GM19035 (cell line): ENCODE data around the gene RPTOR.
"Not testable (repeated sequence)": the region's sequence is repeated elsewhere in the genome, so short reads cannot be mapped to it uniquely, and the experiment has no call there.

Experiments
- ATAC-seq: cut with Tn5 transposase; IDR thresholded peaks from one replicate; pipeline ENCODE4 v1.9.1; 2021; ENCODE audit not compliant: unreplicated experiment

Gene RPTOR

DNA sequence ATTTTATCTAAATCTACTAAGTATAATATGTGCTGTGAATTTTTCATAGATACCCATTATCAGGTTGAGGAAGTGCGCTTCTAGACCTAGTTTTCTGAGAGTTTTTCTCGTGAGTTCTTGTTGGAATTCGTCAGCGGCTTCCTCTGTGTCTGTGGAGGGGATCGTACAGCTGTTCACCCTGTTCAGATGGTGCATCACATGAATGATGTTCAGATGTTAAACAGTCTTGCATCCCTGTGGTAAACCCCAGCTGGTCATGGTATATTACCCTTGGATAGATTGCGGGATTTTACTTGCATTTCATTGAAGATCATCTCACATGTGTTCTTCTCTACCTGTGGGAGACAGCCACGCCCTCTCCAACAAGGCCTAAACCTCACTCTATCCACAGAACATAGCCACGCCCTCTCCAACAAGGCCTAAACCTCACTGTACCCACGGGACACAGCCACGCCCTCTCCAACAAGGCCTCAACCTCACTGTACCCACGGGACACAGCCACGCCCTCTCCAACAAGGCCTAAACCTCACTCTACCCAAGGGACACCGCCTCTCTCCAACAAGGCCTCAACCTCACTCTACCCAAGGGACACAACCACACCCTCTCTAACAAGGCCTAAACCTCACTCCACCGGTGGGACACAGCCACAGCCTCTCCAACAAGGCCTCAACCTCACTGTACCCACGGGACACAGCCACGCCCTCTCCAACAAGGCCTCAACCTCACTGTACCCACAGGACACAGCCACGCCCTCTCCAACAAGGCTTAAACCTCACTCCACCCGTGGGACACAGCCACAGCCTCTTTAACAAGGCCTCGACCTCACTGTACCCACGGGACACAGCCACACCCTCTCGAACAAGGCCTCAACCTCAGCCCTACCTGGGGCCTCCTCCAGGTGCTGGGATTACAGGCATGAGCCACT lies 266.8 kb downstream of the RPTOR start:
- no peak for ATAC-seq

DNA sequence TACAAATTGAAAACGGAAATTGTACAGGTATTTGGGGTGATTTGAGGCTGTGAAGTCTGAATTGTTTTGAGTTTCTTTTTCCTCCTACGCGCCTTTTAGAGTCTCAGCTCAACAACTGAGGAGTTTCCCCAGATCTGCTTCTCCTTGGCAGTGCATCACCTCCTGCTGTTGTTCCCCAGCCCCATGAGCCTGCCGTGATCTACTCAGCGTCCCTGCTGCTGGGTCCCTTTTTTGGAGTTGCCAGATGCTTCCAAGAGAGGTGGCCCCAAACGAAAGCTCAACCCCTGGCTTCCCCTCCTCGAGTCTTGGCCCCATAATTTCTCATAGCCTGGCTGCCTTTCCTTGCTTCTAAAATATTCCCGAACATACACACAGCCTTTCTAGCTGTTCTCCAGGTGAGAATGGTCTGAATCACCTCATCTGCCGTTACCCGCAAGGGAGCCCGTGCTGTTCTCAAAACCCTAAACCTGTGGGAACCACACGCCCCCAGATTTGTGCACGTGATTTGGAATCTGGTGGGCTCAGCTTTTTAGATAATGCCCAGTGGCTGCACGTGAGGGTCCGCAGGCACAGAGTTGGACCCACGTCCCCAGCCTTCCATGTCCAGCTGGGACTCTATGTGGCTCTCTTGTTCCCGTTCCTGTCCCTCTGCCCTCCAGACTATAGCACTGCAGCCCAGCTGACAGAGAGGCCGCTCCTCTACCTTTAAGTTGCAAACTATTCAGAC lies 267.9 kb downstream of the RPTOR start:
- no peak for ATAC-seq

DNA sequence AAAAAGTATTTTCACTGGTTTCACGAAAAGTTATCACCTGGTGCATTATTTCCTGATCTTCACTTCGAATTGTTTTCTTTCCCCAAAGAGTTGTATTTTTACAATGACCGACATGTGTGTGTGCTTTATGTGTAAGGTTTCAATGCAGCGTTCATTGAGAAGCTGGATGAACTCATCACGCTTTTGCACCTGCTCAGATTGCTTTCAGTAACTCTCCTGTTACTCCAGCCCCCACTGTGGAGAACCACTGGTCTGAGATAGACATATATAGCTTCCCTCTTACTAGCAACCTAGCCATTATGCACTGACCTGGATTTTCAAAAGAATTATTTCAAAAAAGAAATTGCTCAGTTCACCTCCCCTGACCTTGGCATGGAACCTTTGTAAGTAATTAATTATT lies 268.7 kb downstream of the RPTOR start:
- no peak for ATAC-seq

DNA sequence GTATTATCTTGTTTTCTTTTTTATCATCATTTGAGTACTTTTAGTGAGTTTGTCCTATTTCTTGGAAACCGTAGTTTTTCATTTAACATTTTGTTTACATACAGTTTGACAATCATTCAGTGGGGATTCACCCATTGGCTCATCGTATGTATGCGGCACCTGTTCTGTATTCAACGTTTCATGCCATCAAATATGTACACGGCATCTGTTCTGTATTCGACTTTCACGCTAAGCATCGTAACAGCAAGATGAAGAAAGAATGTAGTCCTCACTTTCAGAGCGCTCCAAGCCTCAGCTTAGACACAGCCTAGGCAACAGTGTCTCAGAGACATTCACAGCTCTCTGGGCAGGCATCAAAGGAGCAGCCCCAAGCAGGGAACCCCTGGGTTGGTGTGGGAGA lies 269.9 kb downstream of the RPTOR start:
- no peak for ATAC-seq

DNA sequence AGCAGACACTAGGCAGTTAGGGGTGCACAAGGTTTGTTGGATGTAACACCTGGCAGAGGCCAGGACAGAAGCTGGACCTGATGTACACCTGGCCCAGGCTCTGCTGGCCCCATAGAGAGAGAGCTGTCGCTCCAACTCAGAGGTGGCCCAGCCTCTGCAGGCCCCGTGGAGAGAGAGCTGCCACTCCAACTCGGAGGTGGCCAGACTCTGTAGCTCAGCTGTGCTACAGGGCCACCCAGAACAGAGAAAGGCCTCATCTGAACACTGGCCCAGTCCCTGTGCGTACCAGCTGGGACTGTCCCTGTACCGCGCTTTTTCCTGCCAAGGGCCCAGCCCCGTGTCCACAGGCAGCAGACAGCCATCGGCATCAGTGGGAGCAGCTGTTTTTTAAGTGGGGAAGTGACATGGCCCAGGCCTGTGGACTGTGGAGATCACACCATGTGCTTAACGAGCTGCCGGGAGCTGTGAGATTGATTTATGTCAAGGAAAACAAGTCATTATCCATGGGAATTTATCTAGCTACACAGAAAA lies 270.6 kb downstream of the RPTOR start:
- ATAC-seq = no peak

DNA sequence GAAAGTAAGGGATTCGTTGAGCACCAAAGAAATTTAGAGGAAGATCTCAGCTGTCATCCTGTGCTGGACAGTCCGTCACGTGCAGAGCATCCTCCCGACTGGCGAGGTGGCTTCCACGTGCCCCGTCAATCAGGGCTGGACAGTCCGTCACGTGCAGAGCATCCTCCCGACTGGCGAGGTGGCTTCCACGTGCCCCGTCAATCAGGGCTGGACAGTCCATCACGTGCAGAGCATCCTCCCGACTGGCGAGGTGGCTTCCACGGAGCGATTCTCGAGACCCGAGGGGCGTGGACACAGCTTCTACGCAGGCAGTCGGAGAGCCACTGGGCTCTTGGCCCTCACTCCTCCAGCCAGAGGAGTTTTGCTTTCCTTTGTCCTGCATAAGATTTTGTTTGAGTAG lies 271.1 kb downstream of the RPTOR start:
- ATAC-seq = not testable (repeated sequence)

DNA sequence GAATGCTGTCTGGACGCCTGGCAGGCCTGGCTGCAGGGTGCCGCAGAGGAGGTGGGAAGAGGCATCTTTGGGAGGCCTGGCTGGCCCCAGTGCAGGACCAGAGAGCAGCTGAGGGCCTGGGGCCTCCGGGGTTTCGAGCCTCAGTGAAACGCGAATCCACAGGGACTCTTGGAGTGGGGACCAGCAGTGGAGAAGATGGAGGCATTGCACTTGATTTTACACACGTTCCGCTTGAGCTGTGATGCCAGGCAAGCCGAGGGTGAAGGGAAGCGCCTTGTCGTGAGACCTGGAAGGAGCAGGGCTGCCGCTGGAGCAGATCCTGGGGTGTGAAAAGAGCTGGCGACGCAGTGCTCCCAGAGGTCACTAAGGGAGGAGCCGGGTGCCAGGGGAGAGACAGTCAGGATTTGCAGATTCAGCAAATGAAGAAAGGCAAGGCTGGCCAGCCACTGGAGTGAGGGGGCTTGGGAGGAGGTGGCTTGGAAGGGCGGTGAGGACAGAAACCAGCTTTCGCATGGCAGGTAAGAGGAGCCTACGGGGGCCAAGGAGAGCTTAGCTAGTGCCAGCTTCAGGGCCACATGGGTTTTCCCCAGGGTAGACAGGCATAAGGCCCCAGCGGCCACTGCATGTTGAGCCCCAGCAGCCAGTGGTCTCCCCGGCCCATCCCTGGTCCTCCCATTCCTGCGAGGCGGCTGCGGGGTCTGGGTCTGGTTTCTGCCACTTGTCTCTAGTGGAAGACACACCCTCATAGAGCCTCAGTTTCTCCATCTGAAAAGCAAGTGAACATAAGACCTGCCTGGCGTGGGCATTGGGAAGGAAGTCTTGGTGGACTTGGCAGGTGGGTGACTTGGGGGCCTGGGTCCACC lies 271.8 kb downstream of the RPTOR start:
- no peak for ATAC-seq

DNA sequence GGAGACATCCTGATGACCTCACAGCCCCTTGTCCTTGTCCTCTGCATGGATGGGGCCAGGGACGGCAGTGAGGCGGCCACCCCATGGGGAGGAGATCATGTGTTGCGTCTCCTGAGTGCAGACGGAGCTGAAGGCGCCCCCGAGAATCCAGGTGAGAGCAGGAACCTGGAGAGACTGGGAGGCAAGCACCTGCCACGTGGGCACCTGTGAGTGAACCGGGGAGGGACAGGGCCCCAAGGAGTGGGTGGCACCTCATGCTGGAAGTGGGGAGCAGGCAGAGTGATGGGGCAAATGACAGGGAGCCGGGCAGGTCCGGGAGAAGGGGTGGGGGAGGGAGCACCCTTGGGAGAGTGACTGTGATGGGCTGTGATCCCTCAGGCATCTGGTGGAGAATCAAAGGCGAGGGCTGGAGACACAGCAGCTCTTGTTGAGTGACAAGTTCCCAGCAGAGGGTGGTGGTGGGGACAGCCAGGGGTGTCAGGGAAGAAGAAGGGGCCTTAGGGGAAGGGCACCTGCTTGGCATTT lies 272.7 kb downstream of the RPTOR start:
- ATAC-seq = no peak

DNA sequence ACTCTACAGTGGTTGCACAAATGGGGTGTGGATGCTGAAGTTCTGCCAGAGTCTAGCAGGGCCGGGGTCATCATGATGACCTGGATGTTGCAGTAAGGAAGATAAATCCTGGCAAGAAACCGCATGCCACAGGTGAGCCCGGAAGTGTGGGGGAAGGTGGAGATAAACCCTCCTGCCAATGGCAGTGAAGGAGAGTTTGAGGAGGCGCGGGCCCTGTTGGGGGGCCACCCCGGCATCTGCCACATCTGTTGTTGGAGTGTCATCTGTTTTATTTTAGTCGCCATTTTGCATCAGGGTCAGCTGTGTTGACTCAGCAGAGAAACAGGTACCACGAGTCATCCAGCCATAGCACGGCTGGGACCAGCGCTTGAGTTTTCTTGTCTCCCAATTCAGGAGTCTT lies 273.2 kb downstream of the RPTOR start:
- ATAC-seq = no peak

DNA sequence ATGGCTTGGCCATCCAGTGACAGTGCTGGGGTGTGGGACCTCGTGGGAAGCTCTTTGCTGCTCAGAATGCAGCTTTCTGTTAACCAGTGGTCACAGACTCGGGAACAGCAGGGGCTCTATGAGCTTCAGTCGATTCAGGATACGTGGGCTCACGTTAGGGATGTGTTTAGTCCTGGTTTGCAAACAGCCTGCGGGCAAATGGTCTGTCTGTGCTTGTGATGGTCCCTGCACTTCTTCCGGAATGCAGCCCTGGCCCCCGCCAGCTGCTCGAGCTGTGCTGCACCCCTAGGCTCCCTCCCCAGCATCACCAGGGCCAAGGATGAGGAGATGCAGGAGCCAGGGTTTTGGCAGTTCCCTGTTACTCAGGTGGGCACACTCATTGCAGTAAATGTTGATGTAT lies 274.2 kb downstream of the RPTOR start:
- no peak for ATAC-seq

DNA sequence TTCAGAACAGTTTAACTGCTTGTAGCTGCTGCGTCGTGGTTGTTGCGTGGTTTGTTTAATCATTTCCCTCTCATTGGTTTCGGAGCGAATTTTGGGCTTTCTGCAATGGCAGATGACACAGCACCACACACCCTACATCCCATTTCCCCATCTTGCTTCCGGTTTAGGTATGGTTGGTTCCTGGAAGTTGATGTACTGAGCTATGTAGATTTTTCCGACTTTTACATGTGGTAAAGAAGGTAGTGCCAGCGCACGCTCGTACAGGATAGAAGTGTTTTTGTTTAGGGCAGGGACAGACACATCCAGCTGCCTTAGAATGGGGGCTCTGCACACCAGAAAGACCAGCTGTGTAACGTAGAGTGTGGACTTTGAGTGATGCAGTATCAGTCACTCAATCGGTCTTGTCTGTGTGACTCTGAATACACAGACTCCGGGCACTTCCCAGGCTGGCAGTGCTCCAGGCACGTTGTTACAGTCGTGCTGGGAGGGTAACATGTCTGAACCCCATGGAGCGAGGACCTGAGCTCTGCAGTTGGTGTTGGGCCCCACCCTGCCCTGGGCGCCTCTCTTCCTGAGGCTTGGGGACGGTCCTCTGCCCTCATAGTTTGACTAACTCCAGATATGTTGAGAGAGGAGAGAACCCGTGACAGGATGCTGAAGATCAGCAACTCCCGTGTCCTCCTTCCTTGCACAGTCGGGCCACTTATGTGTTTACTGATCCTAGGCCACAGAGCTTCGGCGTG lies 275.0 kb downstream of the RPTOR start:
- ATAC-seq = no peak

DNA sequence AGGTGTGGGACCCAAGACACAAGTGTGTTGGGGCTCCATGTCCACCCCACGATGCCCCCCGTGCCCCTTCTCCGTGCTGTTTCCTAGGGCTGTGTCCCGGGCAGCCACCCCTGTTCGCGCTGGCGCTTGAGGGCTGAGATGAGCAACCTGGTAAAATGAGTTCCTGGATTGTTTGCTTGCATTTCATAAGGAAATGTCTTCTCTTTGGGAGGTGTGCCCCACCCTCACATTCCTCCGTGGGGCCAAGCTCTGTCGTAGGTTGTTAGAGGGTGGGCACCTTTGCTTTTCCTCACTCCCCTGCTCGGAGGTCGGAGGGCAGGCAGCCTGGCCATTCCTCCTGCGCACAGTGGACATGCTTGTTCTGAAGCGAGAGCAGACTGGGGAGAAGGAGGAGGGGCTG lies 275.7 kb downstream of the RPTOR start:
- ATAC-seq = no peak

DNA sequence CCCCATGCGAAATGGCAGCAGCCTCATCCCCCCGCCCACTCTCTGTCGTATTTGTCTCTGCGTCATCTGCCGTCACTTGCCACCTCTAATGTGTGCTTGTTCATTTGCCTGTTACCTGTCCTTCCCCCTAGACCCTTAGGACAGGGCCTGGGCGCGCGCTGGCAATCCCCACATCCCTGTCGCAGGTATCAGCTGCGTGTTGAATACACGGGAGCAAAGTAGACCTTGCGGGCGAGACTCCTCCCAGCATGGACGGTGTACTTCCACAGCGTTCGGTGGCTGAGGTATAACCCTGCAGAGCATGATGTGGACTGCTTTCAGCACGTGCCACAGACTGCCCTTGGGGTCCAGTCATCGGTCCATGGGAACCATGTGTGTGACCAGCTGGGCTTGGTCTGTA lies 276.9 kb downstream of the RPTOR start:
- no peak for ATAC-seq

DNA sequence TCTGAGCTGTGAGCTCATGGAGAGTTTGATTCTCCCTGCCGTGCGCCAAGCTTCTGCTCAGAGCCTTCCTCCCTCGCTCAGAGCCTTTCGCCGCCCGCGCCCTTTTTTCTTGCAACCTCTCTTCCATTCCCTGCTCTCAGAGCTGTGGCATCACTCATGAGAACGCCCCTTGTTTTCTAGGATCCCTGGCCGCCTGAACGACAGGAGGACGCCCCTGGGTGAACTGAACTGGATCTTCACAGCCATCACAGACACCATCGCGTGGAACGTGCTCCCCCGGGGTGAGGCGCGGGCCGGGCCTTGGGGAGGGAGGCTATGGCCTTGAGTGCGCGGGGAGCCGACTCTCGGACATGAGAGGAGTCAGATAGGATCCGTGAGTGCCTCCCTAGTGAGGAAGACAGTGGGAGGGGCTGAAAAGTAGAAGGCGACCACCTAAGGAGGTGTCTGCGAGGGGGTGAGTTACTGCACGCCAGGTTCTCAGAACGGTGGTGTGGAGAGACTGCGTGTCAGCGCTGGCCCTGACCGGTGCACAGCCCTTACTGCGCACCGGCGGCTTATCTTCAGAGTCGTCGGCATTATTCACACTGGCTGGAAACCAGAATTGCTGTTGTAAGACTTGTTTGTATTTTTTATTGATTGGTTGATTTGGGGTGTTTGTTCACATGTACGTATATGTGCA lies 277.5 kb downstream of the RPTOR start:
- ATAC-seq = no peak

DNA sequence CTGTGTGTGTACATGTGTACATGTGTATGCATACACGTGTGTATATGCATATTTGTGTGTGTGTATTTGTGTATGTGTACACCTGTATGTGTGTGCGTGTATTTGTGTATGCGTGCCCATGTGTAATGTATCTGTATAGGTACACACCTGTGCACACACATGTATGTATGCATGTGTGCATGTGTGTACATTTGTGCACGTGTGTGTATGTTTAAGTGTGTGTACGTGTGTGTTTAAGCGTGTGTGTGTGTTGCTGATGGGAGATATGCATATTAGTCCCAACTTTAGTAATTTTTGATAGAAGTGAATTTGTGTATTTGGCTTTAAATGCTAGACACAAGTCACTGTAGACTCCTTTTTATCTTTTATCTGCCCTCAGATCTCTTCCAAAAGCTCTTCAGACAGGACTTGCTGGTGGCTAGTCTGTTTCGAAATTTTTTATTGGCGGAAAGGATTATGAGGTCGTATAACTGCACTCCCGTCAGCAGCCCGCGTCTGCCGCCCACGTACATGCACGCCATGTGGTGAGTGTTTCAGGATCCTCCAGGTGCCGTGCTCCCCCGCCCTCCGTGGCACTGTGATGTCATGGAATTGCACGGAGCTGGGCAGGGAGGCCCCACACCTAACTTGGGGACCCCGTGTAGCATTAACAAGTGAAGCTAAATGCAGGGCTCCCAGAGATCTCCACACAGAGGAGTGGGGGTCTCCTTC lies 278.2 kb downstream of the RPTOR start:
- ATAC-seq = no peak

DNA sequence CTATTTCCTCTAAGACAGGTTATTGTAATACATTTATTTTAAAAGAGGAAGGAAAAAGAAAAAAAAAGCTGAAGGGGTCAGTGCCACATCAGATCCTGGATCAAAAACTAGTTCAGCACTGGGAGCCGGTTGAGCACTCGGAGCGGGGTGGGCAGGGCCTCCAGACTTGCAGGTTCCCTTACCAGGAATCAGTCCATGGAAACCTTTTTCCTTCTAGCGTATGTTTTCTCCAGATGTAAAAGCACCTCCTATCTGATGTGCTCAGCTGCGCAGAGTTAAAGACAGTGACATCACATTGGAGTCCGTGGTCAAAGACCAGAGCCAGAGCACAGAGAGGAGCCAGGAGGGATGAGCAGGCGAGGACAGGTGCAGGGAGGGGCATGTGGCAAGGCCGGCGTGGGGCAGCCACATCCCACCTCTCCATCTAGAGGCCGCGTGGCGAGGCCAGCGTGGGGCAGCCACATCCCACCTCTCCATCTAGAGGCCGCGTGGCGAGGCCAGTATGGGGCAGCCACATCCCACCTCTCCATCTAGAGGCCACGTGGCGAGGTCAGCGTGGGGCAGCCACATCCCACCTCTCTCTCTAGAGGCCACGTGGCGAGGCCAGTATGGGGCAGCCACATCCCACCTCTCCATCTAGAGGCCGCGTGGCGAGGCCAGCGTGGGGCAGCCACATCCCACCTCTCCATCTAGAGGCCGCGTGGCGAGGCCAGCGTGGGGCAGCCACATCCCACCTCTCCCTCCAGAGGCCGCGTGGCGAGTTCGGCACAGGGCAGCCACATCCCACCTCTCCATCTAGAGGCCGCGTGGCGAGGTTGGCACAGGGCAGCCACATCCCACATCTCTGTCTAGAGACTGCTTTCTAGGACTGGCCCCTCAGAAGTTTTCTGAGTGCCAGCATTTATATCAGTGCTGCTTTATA lies 280.2 kb downstream of the RPTOR start:
- no peak for ATAC-seq

DNA sequence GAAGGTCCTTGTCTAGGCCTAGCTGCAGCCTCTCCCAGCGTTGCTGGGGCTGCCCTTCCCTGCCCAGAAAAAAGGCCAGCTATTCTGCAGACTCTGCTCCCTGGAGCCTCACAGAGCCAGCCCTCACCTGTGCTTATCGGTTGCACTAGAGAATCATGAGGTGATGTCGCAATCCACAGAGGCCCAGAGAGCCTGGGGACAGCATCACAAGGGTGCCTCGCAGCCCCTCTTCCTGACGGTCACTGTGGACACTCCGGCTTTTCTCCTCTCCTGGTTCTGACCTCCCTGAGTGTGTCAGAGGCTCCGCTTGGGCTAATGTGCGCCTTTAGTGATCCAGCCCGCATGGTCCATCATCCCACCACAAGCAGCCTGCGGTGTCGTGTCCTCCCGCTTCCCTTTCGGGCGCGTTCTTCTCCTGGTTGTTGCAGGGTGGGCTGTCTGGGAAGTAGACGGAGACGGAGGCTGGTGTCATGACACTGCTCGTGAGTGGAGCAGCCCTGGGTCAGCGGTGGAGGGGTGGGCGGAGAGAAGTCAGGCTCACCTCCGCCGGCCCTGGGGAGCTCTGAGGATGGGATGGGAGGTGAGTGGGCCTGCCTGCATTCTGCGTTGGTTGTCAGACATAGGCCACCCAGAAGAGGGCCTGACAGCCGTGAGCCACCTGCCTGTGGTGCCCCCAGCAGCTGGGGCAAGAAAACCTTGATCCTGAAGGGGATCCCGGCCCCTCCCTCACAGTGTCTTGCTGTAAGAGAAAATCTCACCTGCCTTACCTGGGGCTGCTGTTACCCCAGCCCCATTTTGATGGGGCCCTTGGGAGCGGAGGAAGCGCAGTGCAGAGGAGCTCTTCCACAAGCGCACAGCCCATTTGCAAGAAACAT lies 281.1 kb downstream of the RPTOR start:
- no peak for ATAC-seq
